Brain microvascular endothelial cell (primary cell): ENCODE data around the gene MGST2.

ENCODE experiments used
- DNase-seq: peaks from one replicate; pipeline ENCODE4 v3.0.0-alpha.2; 2020
- H3K27ac ChIP-seq: fragments of 250-450 bp; sonication (Bioruptor Pico); 2 replicates; pipeline ENCODE4 v1.5.1; 2020; ENCODE audit warnings: mild to moderate bottlenecking, moderate library complexity
- H3K27me3 ChIP-seq: fragments of 250-450 bp; sonication (Bioruptor Pico); replicated peaks from 2 replicates; pipeline ENCODE4 v1.5.1; 2020; ENCODE audit warnings: mild to moderate bottlenecking
- H3K36me3 ChIP-seq: fragments of 250-450 bp; sonication (Bioruptor Pico); replicated peaks from 2 replicates; pipeline ENCODE4 v1.5.1; 2020; ENCODE audit warnings: mild to moderate bottlenecking
- H3K4me3 ChIP-seq: 2 replicates; pipeline ENCODE4 v1.5.1; 2011; ENCODE audit warnings: low read depth, mild to moderate bottlenecking, control low read depth, low read length, moderate library complexity
- CTCF ChIP-seq: IDR thresholded peaks from 2 replicates; pipeline ENCODE4 v1.5.1; 2011; ENCODE audit warnings: low read depth, mild to moderate bottlenecking, moderate library complexity, low read length, control low read depth, inconsistent platforms; ENCODE audit errors: missing control alignments
- in situ Hi-C: cut with HindIII; loops from 2 replicates; pipeline ENCODE4 v1.10.0; 2017; ENCODE audit warnings: low sequenced_read_pairs, low pct_ligation_motif_present

MGST2 gene

GRCh38 chr4:139670775-139671174 is 5.2 kb downstream of the MGST2 start:
- TF ChIP-seq CTCF, result no peak
- Histone ChIP-seq H3K4me3 (no peak overlapping the region), H3K36me3 (no peaks in the 10 kb centered on the region), H3K27ac (no peak overlapping the region), H3K27me3 (no peaks in the 10 kb centered on the region)
- in situ Hi-C loops, result no loop called here
- DNase-seq, result no peak

GRCh38 chr4:139672215-139672614 is 6.6 kb downstream of the MGST2 start:
- Histone ChIP-seq H3K27me3 (no peaks in the 10 kb centered on the region), H3K27ac (no peak overlapping the region), H3K36me3 (no peaks in the 10 kb centered on the region), H3K4me3 (no peak overlapping the region)
- no peak for TF ChIP-seq CTCF
- in situ Hi-C loops, result no loop called here
- DNase-seq, result no peak

- Histone ChIP-seq H3K27me3 (no peaks in the 10 kb centered on the region), H3K27ac (no peak overlapping the region), H3K36me3 (no peaks in the 10 kb centered on the region), H3K4me3 (no peak overlapping the region)
- in situ Hi-C loops, result no loop called here
- no peak for DNase-seq
- TF ChIP-seq CTCF, result no peak
Observed at GRCh38 chr4:139672732-139673131, 7.1 kb downstream of the MGST2 start.

- no peak for TF ChIP-seq CTCF
- H3K27me3 ChIP-seq, result no peaks in the 10 kb centered on the region
- H3K4me3 ChIP-seq, result no peak overlapping the region
- no peak overlapping the region for H3K27ac ChIP-seq
- no peak for DNase-seq
- H3K36me3 ChIP-seq, result no peaks in the 10 kb centered on the region
- in situ Hi-C loops, result no loop called here
Observed at GRCh38 chr4:139674875-139675550, 9.4 kb downstream of the MGST2 start.

GRCh38 chr4:139675651-139676050 is 10.0 kb downstream of the MGST2 start:
- in situ Hi-C loops, result no loop called here
- Histone ChIP-seq H3K27me3 (no peaks in the 10 kb centered on the region), H3K36me3 (no peaks in the 10 kb centered on the region), H3K4me3 (no peak overlapping the region), H3K27ac (no peak overlapping the region)
- no peak for DNase-seq
- no peak for TF ChIP-seq CTCF

- Histone ChIP-seq H3K27ac (no peak overlapping the region), H3K27me3 (no peaks in the 10 kb centered on the region), H3K36me3 (no peaks in the 10 kb centered on the region), H3K4me3 (no peak overlapping the region)
- no peak for DNase-seq
- no peak for TF ChIP-seq CTCF
- in situ Hi-C loops, result no loop called here
Observed at GRCh38 chr4:139676365-139676764, 10.7 kb downstream of the MGST2 start.
